ENCODE results near the gene HTR4. TPM values are rescaled to one million over a fixed set of nuclear protein-coding genes. Genes with fewer than 3 reads are reported as not detected.

The HTR4 gene
- total RNA-seq, 3 donors from 2014 or later = 15.0 to 18.8 (median 17.3) TPM

DNA sequence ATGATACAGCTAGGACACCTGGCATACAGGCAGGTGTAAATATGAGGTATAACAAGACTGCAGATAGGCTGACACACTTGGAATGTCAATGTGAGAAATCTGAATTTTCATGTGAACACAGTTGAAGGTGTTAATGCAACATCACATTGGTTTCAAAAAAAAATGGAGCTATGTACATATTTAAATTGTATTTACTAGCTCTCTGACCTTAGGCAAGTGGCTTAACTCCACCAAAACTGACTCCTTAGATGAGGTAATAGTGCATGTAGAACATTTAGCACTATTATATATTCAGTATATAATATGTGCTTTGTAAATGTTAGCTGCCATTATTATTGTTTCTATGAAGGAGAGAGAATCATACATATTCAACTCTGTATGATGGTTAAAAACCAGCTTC lies 48.0 kb downstream of the HTR4 start:
- no peaks in the 10 kb centered on the region for H3K36me3 ChIP-seq (ENCODE audit: low read depth)
- no peaks in the 10 kb centered on the region for H3K9me3 ChIP-seq
- no peak for ATAC-seq
- no peaks in the 10 kb centered on the region for H3K4me1 ChIP-seq (ENCODE audit: low read depth)
- intact Hi-C loops (cut with DNase I, micrococcal nuclease) = no loop called here
- TF ChIP-seq, protein P1, sequence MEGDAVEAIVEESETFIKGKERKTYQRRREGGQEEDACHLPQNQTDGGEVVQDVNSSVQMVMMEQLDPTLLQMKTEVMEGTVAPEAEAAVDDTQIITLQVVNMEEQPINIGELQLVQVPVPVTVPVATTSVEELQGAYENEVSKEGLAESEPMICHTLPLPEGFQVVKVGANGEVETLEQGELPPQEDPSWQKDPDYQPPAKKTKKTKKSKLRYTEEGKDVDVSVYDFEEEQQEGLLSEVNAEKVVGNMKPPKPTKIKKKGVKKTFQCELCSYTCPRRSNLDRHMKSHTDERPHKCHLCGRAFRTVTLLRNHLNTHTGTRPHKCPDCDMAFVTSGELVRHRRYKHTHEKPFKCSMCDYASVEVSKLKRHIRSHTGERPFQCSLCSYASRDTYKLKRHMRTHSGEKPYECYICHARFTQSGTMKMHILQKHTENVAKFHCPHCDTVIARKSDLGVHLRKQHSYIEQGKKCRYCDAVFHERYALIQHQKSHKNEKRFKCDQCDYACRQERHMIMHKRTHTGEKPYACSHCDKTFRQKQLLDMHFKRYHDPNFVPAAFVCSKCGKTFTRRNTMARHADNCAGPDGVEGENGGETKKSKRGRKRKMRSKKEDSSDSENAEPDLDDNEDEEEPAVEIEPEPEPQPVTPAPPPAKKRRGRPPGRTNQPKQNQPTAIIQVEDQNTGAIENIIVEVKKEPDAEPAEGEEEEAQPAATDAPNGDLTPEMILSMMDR (IDR thresholded peaks at IDR 0.05) = no peak
- no peak for DNase-seq
- no peak overlapping the region for H3K4me3 ChIP-seq

DNA sequence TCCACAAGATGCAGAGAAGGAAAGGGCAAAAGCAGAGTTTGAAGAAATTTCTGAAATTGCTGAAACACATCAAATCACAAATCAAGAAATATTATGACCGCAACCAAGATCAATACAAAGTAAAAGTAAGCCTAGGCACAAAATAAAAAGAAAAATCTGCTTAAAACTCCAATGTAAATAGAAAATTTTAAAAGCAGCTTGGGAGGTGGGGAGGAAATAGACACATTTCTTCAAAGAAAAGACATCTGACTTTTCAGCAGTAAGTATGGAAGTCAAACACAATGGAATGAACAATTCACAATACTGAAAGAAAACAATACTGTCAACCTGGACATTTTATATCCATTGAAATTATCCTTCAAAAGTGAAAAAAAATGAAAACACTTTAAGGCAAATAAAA lies 55.1 kb downstream of the HTR4 start:
- no peak for ATAC-seq
- TF ChIP-seq, protein P1 (IDR thresholded peaks at IDR 0.05) = no peak
- peaks cover 8% of the 10 kb centered on the region for H3K9me3 ChIP-seq
- H3K4me3 ChIP-seq = no peak overlapping the region
- no peak for DNase-seq
- no peaks in the 10 kb centered on the region for H3K4me1 ChIP-seq (ENCODE audit: low read depth)
- intact Hi-C loops (cut with DNase I, micrococcal nuclease) = no loop called here
- no peaks in the 10 kb centered on the region for H3K36me3 ChIP-seq (ENCODE audit: low read depth)

DNA sequence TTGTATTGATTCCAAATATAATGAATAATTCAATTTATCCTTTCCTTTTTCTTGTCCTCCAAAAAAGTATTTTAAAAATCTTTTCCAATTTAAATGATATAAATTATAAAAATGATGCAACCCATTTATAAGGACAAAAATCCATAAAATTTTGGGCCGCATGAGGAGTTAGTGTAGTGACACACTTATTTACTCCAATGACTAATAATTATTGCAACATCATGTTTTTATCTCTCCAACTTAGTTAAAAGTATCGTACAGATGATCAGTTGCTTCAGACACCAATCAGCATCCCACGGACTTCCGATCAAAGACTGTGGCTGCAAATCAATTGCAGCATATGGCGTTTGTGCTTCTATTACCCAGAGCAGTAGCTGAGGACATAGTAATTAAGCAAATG lies 58.6 kb downstream of the HTR4 start:
- H3K36me3 ChIP-seq (ENCODE audit: low read depth) = no peaks in the 10 kb centered on the region
- DNase-seq = no peak
- H3K4me3 ChIP-seq = no peak overlapping the region
- TF ChIP-seq, protein P1 (IDR thresholded peaks at IDR 0.05) = no peak
- peaks cover 4% of the 10 kb centered on the region for H3K4me1 ChIP-seq (ENCODE audit: low read depth)
- no peak for ATAC-seq
- peaks cover 8% of the 10 kb centered on the region for H3K9me3 ChIP-seq
- intact Hi-C loops (cut with DNase I, micrococcal nuclease) = no loop called here

DNA sequence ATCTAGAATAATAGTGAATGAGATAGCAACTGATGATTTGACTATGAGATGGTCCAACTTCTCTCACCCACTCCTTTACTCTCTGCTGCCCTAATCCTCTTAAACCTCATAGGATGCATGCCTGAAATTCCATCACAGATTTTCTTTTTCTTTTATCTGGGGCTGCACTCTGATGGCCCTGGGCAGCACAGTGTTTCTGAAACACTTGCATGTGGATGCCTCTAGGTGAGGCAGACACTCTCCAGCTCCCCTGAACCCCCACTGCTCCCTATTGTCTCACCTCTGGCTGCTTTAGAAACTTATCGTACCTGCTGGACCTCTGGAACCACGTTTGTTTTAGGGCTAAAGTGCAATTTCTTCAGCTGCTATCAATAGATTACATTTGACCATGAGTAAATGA lies 67.5 kb downstream of the HTR4 start:
- intact Hi-C loops (cut with DNase I, micrococcal nuclease) = no loop called here
- no peak for DNase-seq
- ATAC-seq = no peak
- no peaks in the 10 kb centered on the region for H3K9me3 ChIP-seq
- no peak overlapping the region for H3K4me3 ChIP-seq
- no peaks in the 10 kb centered on the region for H3K36me3 ChIP-seq (ENCODE audit: low read depth)
- H3K4me1 ChIP-seq (ENCODE audit: low read depth) = no peaks in the 10 kb centered on the region
- TF ChIP-seq, protein P1 (IDR thresholded peaks at IDR 0.05) = no peak

DNA sequence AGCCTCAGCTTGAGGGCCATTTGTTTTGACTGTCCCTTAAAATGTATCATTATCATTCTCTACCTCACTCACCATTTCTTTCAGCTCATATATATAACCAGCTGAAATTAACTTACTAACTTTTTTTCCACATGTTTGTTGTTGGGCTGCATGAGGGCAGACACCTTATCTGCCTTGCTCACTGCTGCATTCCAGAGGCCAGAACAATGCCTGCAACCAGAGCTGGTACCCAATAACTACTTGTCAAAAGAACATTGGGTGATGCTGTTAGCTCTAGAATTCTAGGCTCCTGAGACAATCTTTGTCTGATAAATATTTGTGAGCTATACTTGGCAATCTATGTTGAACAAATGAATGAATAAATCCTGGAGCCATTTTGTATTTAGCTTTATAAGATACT lies 68.3 kb downstream of the HTR4 start:
- no peaks in the 10 kb centered on the region for H3K36me3 ChIP-seq (ENCODE audit: low read depth)
- intact Hi-C loops (cut with DNase I, micrococcal nuclease) = no loop called here
- TF ChIP-seq, protein P1 (IDR thresholded peaks at IDR 0.05) = no peak
- H3K4me3 ChIP-seq = no peak overlapping the region
- no peak for ATAC-seq
- no peak for DNase-seq
- H3K9me3 ChIP-seq = no peaks in the 10 kb centered on the region
- H3K4me1 ChIP-seq (ENCODE audit: low read depth) = no peaks in the 10 kb centered on the region

DNA sequence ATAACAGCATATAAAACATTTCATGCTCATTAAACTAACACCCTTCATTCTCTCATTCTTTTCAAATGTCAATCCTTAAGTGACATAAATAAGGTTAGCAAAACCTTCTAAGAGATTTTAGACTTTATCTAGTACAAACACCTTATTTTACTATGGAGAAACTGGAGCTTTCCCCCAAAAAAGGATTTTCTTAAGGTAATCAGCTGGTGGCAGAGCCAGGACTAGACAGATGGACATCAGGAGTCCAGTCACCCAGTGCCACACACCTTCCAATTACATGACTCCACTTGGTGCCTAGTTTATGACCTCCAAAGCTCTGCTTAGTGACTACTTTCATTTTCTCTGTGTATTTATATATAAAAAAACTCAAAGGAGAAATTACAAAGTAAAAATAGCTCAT lies 70.2 kb downstream of the HTR4 start:
- no peaks in the 10 kb centered on the region for H3K36me3 ChIP-seq (ENCODE audit: low read depth)
- TF ChIP-seq, protein P1 (IDR thresholded peaks at IDR 0.05) = no peak
- H3K9me3 ChIP-seq = no peaks in the 10 kb centered on the region
- peak; percentile 43 for ATAC-seq
- H3K4me3 ChIP-seq = no peak overlapping the region
- no peak for DNase-seq
- no peaks in the 10 kb centered on the region for H3K4me1 ChIP-seq (ENCODE audit: low read depth)
- intact Hi-C loops (cut with DNase I, micrococcal nuclease) = no loop called here
